HepG2 (cell line): ENCODE results near the gene SPSB2. TPM values are rescaled to one million over a fixed set of nuclear protein-coding genes. Genes with fewer than 3 reads are reported as not detected.
"Not testable (repeated sequence)": the region's sequence is repeated elsewhere in the genome, so short reads cannot be mapped to it uniquely, and the experiment has no call there.

Experiments
- ATAC-seq: fragments of 200-7000 bp; cut with Tn5 transposase; 3 replicates; pipeline ENCODE4 v1.9.1; 2020; ENCODE audit warnings: mild to moderate bottlenecking, moderate library complexity
- BruUV-seq: library from RNA; stranded (reverse); fragments of 400-500 nt; replicated peaks from 2 replicates; lab custom pipeline; 2021; lab: Mats Ljungman, UMichigan
- CTCF ChIA-PET: fragments of 300-600 bp; formaldehyde crosslinking; extraction: SDS; loops from one replicate; lab custom pipeline; 2021; ENCODE audit warnings: low total read pairs, inconsistent platforms, low intra/inter-chr PET ratio; lab: Yijun Ruan, JAX
- POLR2A ChIA-PET: fragments of 350-600 bp; sonication (Branson Sonifier 250); formaldehyde crosslinking; loops from one replicate; lab custom pipeline; 2020; ENCODE audit warnings: antibody characterized with exemption, inconsistent platforms; lab: Yijun Ruan, JAX
- DNase-seq: peaks from one replicate; pipeline ENCODE4 v3.0.0-alpha.2; 2015; ENCODE audit warnings: low spot score
- FAIRE-seq: peaks from 3 replicates; lab custom pipeline; 2011; peaks lifted over from hg19 to GRCh38; lab: Jason Lieb, UNC
- H2AFZ ChIP-seq: one replicate; pipeline ENCODE4 v1.6.1; 2011; ENCODE audit warnings: low read length, inconsistent platforms
- H3K27ac ChIP-seq: fragments of 300-600 bp; 3 replicates; pipeline ENCODE4 v1.8.0; 2011; ENCODE audit warnings: mixed run types, mild to moderate bottlenecking, mixed read lengths, low read length, inconsistent platforms; ENCODE audit not compliant: insufficient read depth; ENCODE audit errors: extremely low read length
- H3K27me3 ChIP-seq, 2 experiments: fragments of 200-600 bp in 1 of 2; 2 replicates in 1 of 2; 3 replicates in 1 of 2; pipeline versions ENCODE4 v1.6.0 to v1.8.0; 2011; ENCODE audit warnings: low read length in 2 of 2, mild to moderate bottlenecking in 2 of 2, moderate library complexity in 2 of 2, inconsistent platforms in 1 of 2; ENCODE audit not compliant: insufficient read depth in 2 of 2, control insufficient read depth in 1 of 2
- H3K36me3 ChIP-seq, 2 experiments: fragments of 200-600 bp in 1 of 2; replicated peaks in 1 of 2; 2 replicates in 1 of 2; 3 replicates in 1 of 2; pipeline versions ENCODE4 v1.5.1 to v1.8.0; 2011; ENCODE audit warnings: low read length in 2 of 2, inconsistent platforms in 1 of 2; ENCODE audit not compliant: insufficient read depth in 2 of 2, control insufficient read depth in 1 of 2
- H3K4me1 ChIP-seq: 2 replicates; pipeline ENCODE4 v1.5.1; 2012; ENCODE audit warnings: low read length, inconsistent platforms; ENCODE audit not compliant: insufficient read depth
- H3K4me2 ChIP-seq: 2 replicates; pipeline ENCODE4 v1.6.0; 2011; ENCODE audit warnings: low read depth, low read length, inconsistent platforms
- H3K4me3 ChIP-seq, 3 experiments: fragments of 200-600 bp in 1 of 3; sonication (generic), shearing (Covaris generic) in 1 of 3; replicated peaks in 1 of 3; 2 replicates each; pipeline ENCODE4 v1.5.1; 2011 to 2016; ENCODE audit warnings: low read length in 3 of 3, inconsistent platforms in 2 of 3, low read depth in 2 of 3, mild to moderate bottlenecking in 2 of 3, control low read depth in 1 of 3, mixed read lengths in 1 of 3; ENCODE audit not compliant: insufficient read depth in 1 of 3
- H3K79me2 ChIP-seq: one replicate; pipeline ENCODE4 v1.6.1; 2011; ENCODE audit warnings: low read length, inconsistent platforms; ENCODE audit not compliant: insufficient read depth
- H3K9ac ChIP-seq: 2 replicates; pipeline ENCODE4 v1.6.0; 2011; ENCODE audit warnings: mild to moderate bottlenecking, low read depth, low read length, inconsistent platforms; ENCODE audit not compliant: insufficient read depth
- H3K9me3 ChIP-seq: 2 replicates; pipeline ENCODE4 v1.5.1; 2012; ENCODE audit warnings: mild to moderate bottlenecking, low read length
- H4K20me1 ChIP-seq: 2 replicates; pipeline ENCODE4 v1.6.0; 2011; ENCODE audit warnings: inconsistent platforms, mild to moderate bottlenecking, low read length, moderate library complexity; ENCODE audit not compliant: insufficient read depth
- CEBPG ChIP-seq: IDR thresholded peaks from 2 replicates; pipeline ENCODE4 v1.6.1; 2016
- HIVEP1 ChIP-seq: sonication (generic); formaldehyde crosslinking; IDR thresholded peaks from 2 replicates; pipeline ENCODE4 v1.4.0; 2020; ENCODE audit warnings: mild to moderate bottlenecking, missing genetic modification reagents
- PHF21A ChIP-seq: sonication (generic); formaldehyde crosslinking; IDR thresholded peaks from 2 replicates; pipeline ENCODE4 v1.5.0; 2020; ENCODE audit warnings: mild to moderate bottlenecking, missing genetic modification reagents
- ZMYM3 ChIP-seq: sonication (generic); formaldehyde crosslinking; IDR thresholded peaks from 2 replicates; pipeline ENCODE4 v1.5.1; 2020; ENCODE audit warnings: mild to moderate bottlenecking, missing genetic modification reagents
- ZNF121 ChIP-seq: sonication (generic); formaldehyde crosslinking; IDR thresholded peaks from 2 replicates; pipeline ENCODE4 v1.5.0; 2020; ENCODE audit warnings: mild to moderate bottlenecking, missing genetic modification reagents
- ZNF562 ChIP-seq: sonication (generic); formaldehyde crosslinking; IDR thresholded peaks from 2 replicates; pipeline ENCODE4 v1.8.0; 2022; ENCODE audit warnings: missing genetic modification reagents, borderline replicate concordance
- WGBS: methylation state at CpG from one replicate; pipeline ENCODE4 v1.1.6; 2017; ENCODE audit warnings: low lambda C conversion rate; 5-methylcytosine and 5-hydroxymethylcytosine counted together
- in situ Hi-C: cut with HindIII; loops from 2 replicates; pipeline ENCODE4 v1.10.0; 2017; ENCODE audit warnings: low pct_unique_long_range_greater_than_20kb; ENCODE audit not compliant: extremely low pct_ligation_motif_present
- intact Hi-C: fragments of 100-400 bp; cut with micrococcal nuclease; formaldehyde crosslinking; loops from one replicate; pipeline ENCODE4 v1.10.0; 2022; ENCODE audit not compliant: unreplicated experiment
- polyA plus RNA-seq, 8 experiments: library from polyadenylated mRNA; depleted of rRNA in 3 of 8; stranded (reverse) in 7 of 8; unstranded in 1 of 8; fragments of >200 nt; fragmentation: Illumina TruSeq in 4 of 8; extraction: Trizol in 4 of 8; gene quantifications; 2 replicates each; pipeline versions ENCODE4 v1.2.1 to v1.2.3, GENCODE V29; 2011 to 2016; ENCODE audit warnings: low read depth in 4 of 8, missing spikeins in 1 of 8, mixed read lengths in 1 of 8; ENCODE audit not compliant: insufficient read depth in 1 of 8
- total RNA-seq, 5 experiments: library from RNA; depleted of rRNA; stranded (reverse); fragments of >200 nt; fragmentation: Illumina TruSeq; extraction: Trizol; gene quantifications; 2 replicates each; pipeline ENCODE4 v1.2.3, GENCODE V29; 2016; ENCODE audit warnings: low read depth in 1 of 5
- TF ChIP-seq, protein P1 (sequence below): sonication (generic); formaldehyde crosslinking; IDR thresholded peaks from 2 replicates; pipeline ENCODE4 v1.5.1; 2020; ENCODE audit warnings: mild to moderate bottlenecking, missing genetic modification reagents, moderate library complexity

The SPSB2 gene
- total and polyA plus RNA-seq, 2 of the 13 experiments (the other 11 are each of a cell fraction or from before 2014, with no cell fraction given), result 2.0 to 6.2 TPM

DNA sequence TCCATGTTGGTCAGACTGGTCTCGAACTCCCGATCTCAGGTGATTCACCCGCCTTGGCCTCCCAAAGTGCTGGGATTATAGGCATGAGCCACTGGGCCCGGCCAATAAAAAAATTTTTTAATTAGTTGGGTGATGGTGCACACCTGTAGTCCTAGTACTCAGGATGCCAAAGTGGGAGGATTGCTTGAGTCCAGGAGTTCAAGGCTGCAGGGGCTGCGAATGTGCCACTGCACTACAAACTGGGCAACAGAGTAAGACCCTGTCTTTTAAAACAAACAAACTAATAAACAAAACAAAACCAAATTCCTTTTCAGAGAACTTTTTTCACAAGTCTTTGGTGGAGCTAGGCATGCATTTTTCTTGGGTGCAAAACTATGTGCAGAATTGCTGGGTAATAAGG is 10.1 kb upstream of the SPSB2 start:
- ChIA-PET CTCF (no interaction called here), POLR2A (interaction anchor here (1.4 to 6.2 kb wide), 3 partner anchors 8 to 60 kb away, joined by 3 to 47 read pairs (median 40); partner anchors contain the start of genes C12orf57, RNU7-1 and SPSB2)
- H3K27ac ChIP-seq, result no peak overlapping the region
- no peak for FAIRE-seq
- no peaks in the 10 kb centered on the region for H4K20me1 ChIP-seq
- intact Hi-C loops (no loop called here), in situ Hi-C loops (no loop called here)
- H3K9me3 ChIP-seq, result no peaks in the 10 kb centered on the region
- no peak overlapping the region for H3K9ac ChIP-seq
- H3K79me2 ChIP-seq, result no peaks in the 10 kb centered on the region
- 93% methylated on average over 5 of the region's 5 CpGs for WGBS
- H3K4me2 ChIP-seq, result no peak overlapping the region
- no peak overlapping the region for H2AFZ ChIP-seq
- no peak for DNase-seq
- peaks cover 0 to 1% of the 10 kb centered on the region in 2 experiments; a peak in 2 of 5 replicates for H3K36me3 ChIP-seq
- H3K4me3 ChIP-seq, result no peak overlapping the region
- H3K4me1 ChIP-seq, result peaks cover 51% of the 10 kb centered on the region
- no TSS peak for BruUV-seq
- ATAC-seq, result no peak
- no peaks in the 10 kb centered on the region for H3K27me3 ChIP-seq
- TF ChIP-seq ZNF562 (CRISPR knock-in tag) (no peak), ZNF121 (CRISPR knock-in tag) (peak; percentile 81)
- TF ChIP-seq, all 625 proteins: peak for 1

DNA sequence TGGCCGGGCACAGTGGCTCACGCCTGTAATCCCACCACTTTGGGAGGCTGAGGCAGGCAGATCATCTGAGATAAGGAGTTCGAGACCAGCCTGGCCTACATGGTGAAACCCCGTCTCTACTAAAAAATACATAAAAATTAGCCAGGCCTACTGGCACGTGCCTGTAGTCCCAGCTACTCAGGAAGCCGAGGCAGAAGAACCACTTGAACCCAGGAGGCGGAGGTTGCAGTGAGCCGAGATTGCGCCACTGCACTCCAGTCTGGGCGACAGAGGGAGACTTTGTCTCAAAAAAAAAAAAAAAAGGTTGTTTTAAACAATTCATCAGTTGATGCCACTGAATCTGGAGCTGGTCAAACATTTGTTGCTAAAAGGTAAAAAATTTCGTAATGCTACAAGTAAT is 6.7 kb upstream of the SPSB2 start:
- H3K4me2 ChIP-seq, H4K20me1 ChIP-seq, H3K9ac ChIP-seq, H3K36me3 ChIP-seq, H3K79me2 ChIP-seq, DNase-seq, in situ Hi-C loops, H2AFZ ChIP-seq, FAIRE-seq, intact Hi-C loops, H3K27me3 ChIP-seq, H3K9me3 ChIP-seq: not testable (repeated sequence)
- H3K4me1 ChIP-seq, result peaks cover 35% of the 10 kb centered on the region
- peak overlapping the region; percentile 86 for H3K27ac ChIP-seq
- 59% methylated on average over 10 of the region's 11 CpGs for WGBS
- TF ChIP-seq, protein P1, sequence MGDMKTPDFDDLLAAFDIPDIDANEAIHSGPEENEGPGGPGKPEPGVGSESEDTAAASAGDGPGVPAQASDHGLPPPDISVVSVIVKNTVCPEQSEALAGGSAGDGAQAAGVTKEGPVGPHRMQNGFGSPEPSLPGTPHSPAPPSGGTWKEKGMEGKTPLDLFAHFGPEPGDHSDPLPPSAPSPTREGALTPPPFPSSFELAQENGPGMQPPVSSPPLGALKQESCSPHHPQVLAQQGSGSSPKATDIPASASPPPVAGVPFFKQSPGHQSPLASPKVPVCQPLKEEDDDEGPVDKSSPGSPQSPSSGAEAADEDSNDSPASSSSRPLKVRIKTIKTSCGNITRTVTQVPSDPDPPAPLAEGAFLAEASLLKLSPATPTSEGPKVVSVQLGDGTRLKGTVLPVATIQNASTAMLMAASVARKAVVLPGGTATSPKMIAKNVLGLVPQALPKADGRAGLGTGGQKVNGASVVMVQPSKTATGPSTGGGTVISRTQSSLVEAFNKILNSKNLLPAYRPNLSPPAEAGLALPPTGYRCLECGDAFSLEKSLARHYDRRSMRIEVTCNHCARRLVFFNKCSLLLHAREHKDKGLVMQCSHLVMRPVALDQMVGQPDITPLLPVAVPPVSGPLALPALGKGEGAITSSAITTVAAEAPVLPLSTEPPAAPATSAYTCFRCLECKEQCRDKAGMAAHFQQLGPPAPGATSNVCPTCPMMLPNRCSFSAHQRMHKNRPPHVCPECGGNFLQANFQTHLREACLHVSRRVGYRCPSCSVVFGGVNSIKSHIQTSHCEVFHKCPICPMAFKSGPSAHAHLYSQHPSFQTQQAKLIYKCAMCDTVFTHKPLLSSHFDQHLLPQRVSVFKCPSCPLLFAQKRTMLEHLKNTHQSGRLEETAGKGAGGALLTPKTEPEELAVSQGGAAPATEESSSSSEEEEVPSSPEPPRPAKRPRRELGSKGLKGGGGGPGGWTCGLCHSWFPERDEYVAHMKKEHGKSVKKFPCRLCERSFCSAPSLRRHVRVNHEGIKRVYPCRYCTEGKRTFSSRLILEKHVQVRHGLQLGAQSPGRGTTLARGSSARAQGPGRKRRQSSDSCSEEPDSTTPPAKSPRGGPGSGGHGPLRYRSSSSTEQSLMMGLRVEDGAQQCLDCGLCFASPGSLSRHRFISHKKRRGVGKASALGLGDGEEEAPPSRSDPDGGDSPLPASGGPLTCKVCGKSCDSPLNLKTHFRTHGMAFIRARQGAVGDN (CRISPR knock-in tag), result peak; percentile 25
- TF ChIP-seq HIVEP1 (CRISPR knock-in tag) (0 out of 2 replicates have a peak, but pooled peaks have one; percentile 16), CEBPG (peak; percentile 59; the same call in 1 of the 2 replicates), ZMYM3 (CRISPR knock-in tag) (0 out of 2 replicates have a peak, but pooled peaks have one; percentile 5), PHF21A (0 out of 2 replicates have a peak, but pooled peaks have one; percentile 20)
- TF ChIP-seq, all 625 proteins: peak for 5; not testable (repeated sequence) for 620
- POLR2A ChIA-PET, result interaction anchor here (1.1 to 6.2 kb wide), 7 partner anchors 7 to 82 kb away, joined by 3 to 47 read pairs (median 13); partner anchors contain the start of genes C12orf57, RNU7-1, SPSB2 and TPI1
- BruUV-seq, ATAC-seq, CTCF ChIA-PET, H3K4me3 ChIP-seq: not testable (repeated sequence)
